VCaP (cell line): Measurements from ENCODE around the gene IL1RL1.

Source experiments
- H3K27ac ChIP-seq: fragments of 450-650 bp; 2 replicates; pipeline ENCODE4 v1.5.1; 2017
- TF ChIP-seq, protein P1 (sequence below): fragments of 450-650 bp; conservative IDR thresholded peaks from 2 replicates; pipeline ENCODE4 v1.5.1; 2017; ENCODE audit warnings: mild to moderate bottlenecking, moderate library complexity

IL1RL1 gene

GRCh38 chr2:102283996-102284395 lies 27.4 kb upstream of the IL1RL1 start:
- H3K27ac ChIP-seq: no peak overlapping the region
- TF ChIP-seq, protein P1, sequence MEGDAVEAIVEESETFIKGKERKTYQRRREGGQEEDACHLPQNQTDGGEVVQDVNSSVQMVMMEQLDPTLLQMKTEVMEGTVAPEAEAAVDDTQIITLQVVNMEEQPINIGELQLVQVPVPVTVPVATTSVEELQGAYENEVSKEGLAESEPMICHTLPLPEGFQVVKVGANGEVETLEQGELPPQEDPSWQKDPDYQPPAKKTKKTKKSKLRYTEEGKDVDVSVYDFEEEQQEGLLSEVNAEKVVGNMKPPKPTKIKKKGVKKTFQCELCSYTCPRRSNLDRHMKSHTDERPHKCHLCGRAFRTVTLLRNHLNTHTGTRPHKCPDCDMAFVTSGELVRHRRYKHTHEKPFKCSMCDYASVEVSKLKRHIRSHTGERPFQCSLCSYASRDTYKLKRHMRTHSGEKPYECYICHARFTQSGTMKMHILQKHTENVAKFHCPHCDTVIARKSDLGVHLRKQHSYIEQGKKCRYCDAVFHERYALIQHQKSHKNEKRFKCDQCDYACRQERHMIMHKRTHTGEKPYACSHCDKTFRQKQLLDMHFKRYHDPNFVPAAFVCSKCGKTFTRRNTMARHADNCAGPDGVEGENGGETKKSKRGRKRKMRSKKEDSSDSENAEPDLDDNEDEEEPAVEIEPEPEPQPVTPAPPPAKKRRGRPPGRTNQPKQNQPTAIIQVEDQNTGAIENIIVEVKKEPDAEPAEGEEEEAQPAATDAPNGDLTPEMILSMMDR: no peak

GRCh38 chr2:102284611-102285010 lies 26.8 kb upstream of the IL1RL1 start:
- no peak overlapping the region for H3K27ac ChIP-seq
- TF ChIP-seq, protein P1: no peak

GRCh38 chr2:102285368-102285767 lies 26.0 kb upstream of the IL1RL1 start:
- no peak overlapping the region for H3K27ac ChIP-seq
- TF ChIP-seq, protein P1: no peak

- TF ChIP-seq, protein P1: no peak
- no peak overlapping the region for H3K27ac ChIP-seq
Observed at GRCh38 chr2:102286041-102286440, 25.3 kb upstream of the IL1RL1 start.

- TF ChIP-seq, protein P1: no peak
- no peak overlapping the region for H3K27ac ChIP-seq
Observed at GRCh38 chr2:102289129-102289528, 22.2 kb upstream of the IL1RL1 start.

DNA sequence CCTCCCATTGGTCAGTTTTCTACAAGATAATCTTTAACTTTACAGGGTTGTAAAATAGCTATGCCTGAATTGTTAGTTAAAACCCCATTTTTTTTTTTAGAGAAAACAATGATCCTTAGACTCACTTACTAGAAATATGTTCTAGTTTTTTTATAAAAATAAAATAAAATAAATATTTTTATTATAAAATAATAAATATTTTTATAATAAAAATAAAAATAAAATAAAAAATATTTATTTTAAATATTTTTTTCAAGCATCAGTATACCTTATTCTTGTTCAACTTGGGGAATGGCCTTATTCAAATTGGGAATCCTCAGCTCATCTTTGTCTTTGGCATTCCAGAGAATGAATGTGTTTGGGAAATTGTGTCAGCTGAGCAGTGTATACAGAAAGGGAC lies 20.8 kb upstream of the IL1RL1 start:
- H3K27ac ChIP-seq: no peak overlapping the region
- TF ChIP-seq, protein P1: no peak

DNA sequence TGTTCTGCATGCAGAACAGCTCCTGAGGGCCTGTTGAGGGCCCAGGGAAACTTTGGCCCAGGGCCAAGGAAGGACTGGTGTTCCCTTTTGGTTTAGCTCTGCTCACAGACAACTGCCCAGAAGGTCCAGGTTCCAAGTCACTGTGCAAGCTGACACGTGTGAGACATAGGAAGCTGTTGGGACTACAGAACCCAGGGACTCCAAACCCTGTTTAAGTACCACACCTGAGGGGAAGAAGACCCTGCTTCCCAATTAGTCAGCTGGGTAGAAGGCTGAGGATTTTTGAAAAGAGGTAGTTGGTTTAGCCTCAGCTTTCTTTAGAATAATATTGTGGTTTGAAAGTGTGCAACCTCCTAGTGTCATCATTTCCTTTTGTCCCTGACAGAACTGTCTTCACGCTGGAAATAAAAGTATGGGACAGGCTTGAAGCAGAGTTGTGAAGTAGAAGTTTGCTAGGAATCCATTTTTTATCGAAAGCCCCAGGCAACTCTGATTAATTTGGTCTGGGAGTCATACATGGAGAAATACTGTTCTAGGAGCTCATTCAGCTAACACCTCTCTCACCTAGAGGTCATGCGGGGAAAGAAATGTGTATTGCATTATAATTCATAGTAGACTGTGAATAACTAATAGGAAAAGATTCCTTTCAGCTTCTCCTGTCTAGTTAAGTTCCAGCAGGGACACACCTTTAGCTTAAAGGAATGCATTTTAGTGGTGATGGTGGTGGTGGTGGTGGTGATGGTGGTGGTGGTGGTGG lies 19.9 kb upstream of the IL1RL1 start:
- no peak overlapping the region for H3K27ac ChIP-seq
- TF ChIP-seq, protein P1: no peak
